A673 (cell line): ENCODE data around the gene IFNLR1. TPM values are rescaled to one million over a fixed set of nuclear protein-coding genes. Genes with fewer than 3 reads are reported as not detected.

Experiments used
- BruUV-seq: library from RNA; stranded (reverse); fragments of 400-500 nt; replicated peaks from 2 replicates; lab custom pipeline; 2021; lab: Mats Ljungman, UMichigan
- CTCF ChIA-PET: fragments of 300-600 bp; sonication (Branson Sonifier 250); formaldehyde crosslinking; loops from one replicate; lab custom pipeline; 2022; ENCODE audit warnings: antibody characterized with exemption; lab: Charles Lee
- POLR2A ChIA-PET: fragments of 300-600 bp; sonication (Branson Sonifier 250); formaldehyde crosslinking; loops from one replicate; lab custom pipeline; 2022; ENCODE audit warnings: antibody characterized with exemption; ENCODE audit not compliant: low non-redundant PET; lab: Charles Lee
- DNase-seq: peaks from one replicate; pipeline ENCODE4 v3.0.0-alpha.2; 2015; ENCODE audit warnings: low spot score
- H3K27ac ChIP-seq: fragments of 200-600 bp; sonication (generic); 2 replicates; pipeline ENCODE4 v1.5.1; 2016; ENCODE audit warnings: mixed run types, low read depth, mild to moderate bottlenecking, mixed read lengths, antibody characterized with exemption, low read length; ENCODE audit not compliant: poor library complexity, severe bottlenecking
- H3K27me3 ChIP-seq: fragments of 200-600 bp; sonication (generic); replicated peaks from 2 replicates; pipeline ENCODE4 v1.6.1; 2017; ENCODE audit warnings: mixed run types, low read depth, mild to moderate bottlenecking, mixed read lengths, antibody characterized with exemption, low read length; ENCODE audit not compliant: insufficient read depth, poor library complexity
- H3K36me3 ChIP-seq: fragments of 200-600 bp; sonication (generic); 2 replicates; pipeline ENCODE4 v1.6.1; 2016; ENCODE audit warnings: mixed run types, mild to moderate bottlenecking, mixed read lengths, antibody characterized with exemption, low read length; ENCODE audit not compliant: insufficient read depth, poor library complexity, severe bottlenecking
- H3K4me1 ChIP-seq: fragments of 200-600 bp; sonication (generic); 2 replicates; pipeline ENCODE4 v1.6.1; 2017; ENCODE audit warnings: mixed run types, mild to moderate bottlenecking, mixed read lengths, antibody characterized with exemption, low read length; ENCODE audit not compliant: insufficient read depth, poor library complexity, severe bottlenecking
- H3K4me3 ChIP-seq: fragments of 200-600 bp; sonication (generic); 2 replicates; pipeline ENCODE4 v1.5.1; 2016; ENCODE audit warnings: low read depth, mixed run types, mild to moderate bottlenecking, mixed read lengths, low read length; ENCODE audit not compliant: poor library complexity, severe bottlenecking
- H3K9me3 ChIP-seq: fragments of 200-600 bp; sonication (generic); 2 replicates; pipeline ENCODE4 v1.6.1; 2016; ENCODE audit warnings: mixed run types, low read depth, mild to moderate bottlenecking, mixed read lengths, antibody characterized with exemption, low read length; ENCODE audit not compliant: poor library complexity, severe bottlenecking
- CTCF ChIP-seq: fragments of 300-800, 200-600 bp; sonication (generic); conservative IDR thresholded peaks from 2 replicates; pipeline ENCODE4 v1.5.1; 2017; ENCODE audit warnings: low read depth, mild to moderate bottlenecking, antibody characterized with exemption, low read length, moderate library complexity, mixed read lengths
- EZH2 ChIP-seq: fragments of 200-600 bp; sonication (generic); IDR thresholded peaks from 2 replicates; pipeline ENCODE4 v1.6.1; 2017; ENCODE audit warnings: borderline replicate concordance, low read depth, mild to moderate bottlenecking, mixed read lengths, antibody characterized with exemption, low read length; ENCODE audit not compliant: poor library complexity, severe bottlenecking
- intact Hi-C: fragments of 100-400 bp; cut with micrococcal nuclease; formaldehyde crosslinking; loops from one replicate; pipeline ENCODE4 v1.10.0; 2022; ENCODE audit not compliant: unreplicated experiment
- total RNA-seq: library from RNA; stranded (reverse); gene quantifications from 2 replicates; pipeline ENCODE4 v1.2.3, GENCODE V29; 2021

Gene IFNLR1
- total RNA-seq, 1 experiment from 2014 or later, result 2.0 TPM

- Histone ChIP-seq H3K4me3 (no peak overlapping the region), H3K4me1 (no peaks in the 10 kb centered on the region), H3K27ac (no peak overlapping the region), H3K27me3 (no peaks in the 10 kb centered on the region), H3K9me3 (no peaks in the 10 kb centered on the region), H3K36me3 (no peaks in the 10 kb centered on the region)
- intact Hi-C loops, result no loop called here
- TF ChIP-seq EZH2, result no peak
- no peak for TF ChIP-seq CTCF
- no peak for DNase-seq
- POLR2A ChIA-PET, result interaction anchor here (0.7 kb wide), 1 partner anchor 13 kb away, joined by 6 read pairs; no protein-coding TSS in a partner anchor
- CTCF ChIA-PET, result no interaction called here
- BruUV-seq, result no TSS peak
Observed at GRCh38 chr1:24136956-24137539, 50.0 kb downstream of the IFNLR1 start.

- POLR2A ChIA-PET, result no interaction called here
- Histone ChIP-seq H3K9me3 (no peaks in the 10 kb centered on the region), H3K27me3 (no peaks in the 10 kb centered on the region), H3K4me3 (no peak overlapping the region), H3K36me3 (no peaks in the 10 kb centered on the region), H3K27ac (no peak overlapping the region), H3K4me1 (no peaks in the 10 kb centered on the region)
- DNase-seq, result no peak
- TF ChIP-seq EZH2, result no peak
- no peak for TF ChIP-seq CTCF
- CTCF ChIA-PET, result no interaction called here
- no TSS peak for BruUV-seq
- intact Hi-C loops, result no loop called here
Observed at GRCh38 chr1:24134376-24134775, 52.7 kb downstream of the IFNLR1 start.

- Histone ChIP-seq H3K27ac (no peak overlapping the region), H3K4me1 (no peaks in the 10 kb centered on the region), H3K36me3 (no peaks in the 10 kb centered on the region), H3K4me3 (no peak overlapping the region), H3K9me3 (no peaks in the 10 kb centered on the region), H3K27me3 (no peaks in the 10 kb centered on the region)
- intact Hi-C loops, result no loop called here
- TF ChIP-seq CTCF (no peak), EZH2 (no peak)
- BruUV-seq, result no TSS peak
- ChIA-PET POLR2A (no interaction called here), CTCF (no interaction called here)
- DNase-seq, result no peak
Observed at GRCh38 chr1:24133819-24134218, 53.3 kb downstream of the IFNLR1 start.
